ENCODE data around the gene PDYN.
A peak's percentile ranks its signal among the peaks of the same experiment; 100 is the strongest.

PDYN gene

DNA sequence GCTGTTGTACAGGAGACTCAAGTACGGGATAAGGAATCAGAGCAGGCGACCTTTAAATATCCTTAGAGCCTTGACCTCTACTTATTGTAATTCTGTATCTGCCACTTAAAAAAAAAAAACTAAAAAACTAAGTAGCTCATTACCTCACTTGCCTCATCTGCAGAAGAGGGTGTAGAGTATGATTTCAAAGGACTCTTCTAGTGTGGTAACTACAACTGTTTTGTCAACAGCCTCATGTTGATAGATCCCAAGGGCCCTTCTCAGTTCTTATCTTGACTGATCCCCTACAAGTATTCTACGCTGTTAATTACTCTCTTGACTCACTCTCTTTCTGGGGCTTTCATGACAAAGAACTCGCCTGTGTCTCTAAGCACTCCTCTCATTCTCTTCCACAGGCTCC, 16.7 kb upstream of the PDYN start:
- ATAC-seq: no peak
- TF ChIP-seq BACH2 (CRISPR knock-in tag; IDR thresholded peaks at IDR 0.05; ENCODE audit: borderline replicate concordance) (no peak), SNAI2 (CRISPR knock-in tag; IDR thresholded peaks at IDR 0.05) (no peak), ZNF70 (CRISPR knock-in tag; IDR thresholded peaks at IDR 0.05) (no peak), PPARA (CRISPR knock-in tag; IDR thresholded peaks at IDR 0.05; ENCODE audit: borderline replicate concordance) (no peak)

GRCh38 chr20:2006452-2007361, 12.8 kb upstream of the PDYN start:
- ATAC-seq: peak; percentile 83
- TF ChIP-seq PATZ1 (CRISPR knock-in tag; IDR thresholded peaks at IDR 0.05; ENCODE audit: borderline replicate concordance) (no peak), BACH2 (CRISPR knock-in tag; IDR thresholded peaks at IDR 0.05; ENCODE audit: borderline replicate concordance) (no peak), TOX (CRISPR knock-in tag; IDR thresholded peaks at IDR 0.05; ENCODE audit: borderline replicate concordance) (no peak), CREB5 (CRISPR knock-in tag; IDR thresholded peaks at IDR 0.05; ENCODE audit: low read depth) (no peak), CSRNP3 (CRISPR knock-in tag; IDR thresholded peaks at IDR 0.05) (no peak), CSDC2 (CRISPR knock-in tag; IDR thresholded peaks at IDR 0.05) (no peak), OSR1 (CRISPR knock-in tag; IDR thresholded peaks at IDR 0.05) (no peak), ESRRG (CRISPR knock-in tag; IDR thresholded peaks at IDR 0.05) (no peak), ZNF565 (CRISPR knock-in tag; conservative IDR thresholded peaks at IDR 0.05; ENCODE audit: low read depth) (no peak), PPARA (CRISPR knock-in tag; IDR thresholded peaks at IDR 0.05; ENCODE audit: borderline replicate concordance) (no peak), RARB (CRISPR knock-in tag; IDR thresholded peaks at IDR 0.05) (no peak), TCF4 (CRISPR knock-in tag; IDR thresholded peaks at IDR 0.05; ENCODE audit: borderline replicate concordance) (no peak), TSHZ2 (CRISPR knock-in tag; IDR thresholded peaks at IDR 0.05) (no peak), GLIS3 (CRISPR knock-in tag; IDR thresholded peaks at IDR 0.05) (no peak)

DNA sequence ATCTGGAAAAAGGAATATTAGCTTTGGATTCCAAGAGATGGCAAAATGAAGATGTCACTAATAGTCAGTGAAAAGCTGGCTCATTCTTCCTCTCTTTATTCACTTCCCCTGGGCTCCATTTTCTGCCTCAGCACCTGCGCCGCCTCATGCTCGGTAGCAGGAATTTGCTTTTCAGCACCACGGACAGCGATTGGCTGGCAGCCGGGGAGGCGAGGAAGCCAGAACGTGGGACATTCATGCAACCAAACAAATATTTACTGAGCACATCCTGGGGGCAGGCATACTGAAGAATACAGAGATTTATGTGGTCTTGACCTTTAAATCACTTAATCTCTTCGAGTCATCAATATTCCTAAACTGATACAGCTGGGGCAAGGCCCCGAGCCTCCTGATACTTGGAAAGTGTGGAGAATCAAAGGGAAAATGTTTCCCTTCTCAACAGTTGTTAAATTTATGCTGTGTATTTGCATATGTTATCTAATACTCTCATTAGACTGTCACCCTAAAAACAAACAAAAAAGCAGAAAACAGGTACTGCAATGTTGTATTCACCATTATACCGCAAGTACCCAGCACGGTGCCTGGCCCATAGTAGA, 12.1 kb upstream of the PDYN start:
- ATAC-seq: peak; percentile 59
- TF ChIP-seq BACH2 (CRISPR knock-in tag; IDR thresholded peaks at IDR 0.05; ENCODE audit: borderline replicate concordance) (no peak), SNAI2 (CRISPR knock-in tag; IDR thresholded peaks at IDR 0.05) (0 out of 2 replicates have a peak, but pooled peaks have one; percentile 60), TOX (CRISPR knock-in tag; IDR thresholded peaks at IDR 0.05; ENCODE audit: borderline replicate concordance) (no peak), CSDC2 (CRISPR knock-in tag; IDR thresholded peaks at IDR 0.05) (no peak)

DNA sequence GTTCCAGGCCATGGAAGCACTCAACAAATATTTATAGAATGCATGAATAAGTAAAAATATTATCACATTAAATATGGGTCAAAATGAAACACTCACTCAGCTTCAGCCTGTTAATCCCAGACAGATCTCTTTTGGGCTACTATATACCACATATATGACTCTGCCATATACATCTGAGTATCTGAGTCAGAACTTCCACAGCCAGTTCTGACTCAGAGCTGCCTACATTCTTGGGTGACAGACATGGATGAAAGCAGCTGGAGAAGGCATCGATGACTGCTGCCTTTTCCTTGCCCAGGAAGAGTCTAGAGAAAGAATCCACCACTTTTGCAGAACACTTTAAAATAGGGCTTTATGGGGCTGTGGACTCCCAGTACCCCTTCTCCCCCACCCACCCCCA, 11.5 kb upstream of the PDYN start:
- ATAC-seq: no peak
- TF ChIP-seq CSDC2 (CRISPR knock-in tag; IDR thresholded peaks at IDR 0.05) (no peak), TOX (CRISPR knock-in tag; IDR thresholded peaks at IDR 0.05; ENCODE audit: borderline replicate concordance) (no peak), TSHZ2 (CRISPR knock-in tag; IDR thresholded peaks at IDR 0.05) (no peak), RARB (CRISPR knock-in tag; IDR thresholded peaks at IDR 0.05) (no peak), ZNF8 (CRISPR knock-in tag; IDR thresholded peaks at IDR 0.05) (no peak), CREB5 (CRISPR knock-in tag; IDR thresholded peaks at IDR 0.05; ENCODE audit: low read depth) (no peak), SNAI2 (CRISPR knock-in tag; IDR thresholded peaks at IDR 0.05) (no peak), OSR1 (CRISPR knock-in tag; IDR thresholded peaks at IDR 0.05) (no peak)
- TF ChIP-seq, protein P1, sequence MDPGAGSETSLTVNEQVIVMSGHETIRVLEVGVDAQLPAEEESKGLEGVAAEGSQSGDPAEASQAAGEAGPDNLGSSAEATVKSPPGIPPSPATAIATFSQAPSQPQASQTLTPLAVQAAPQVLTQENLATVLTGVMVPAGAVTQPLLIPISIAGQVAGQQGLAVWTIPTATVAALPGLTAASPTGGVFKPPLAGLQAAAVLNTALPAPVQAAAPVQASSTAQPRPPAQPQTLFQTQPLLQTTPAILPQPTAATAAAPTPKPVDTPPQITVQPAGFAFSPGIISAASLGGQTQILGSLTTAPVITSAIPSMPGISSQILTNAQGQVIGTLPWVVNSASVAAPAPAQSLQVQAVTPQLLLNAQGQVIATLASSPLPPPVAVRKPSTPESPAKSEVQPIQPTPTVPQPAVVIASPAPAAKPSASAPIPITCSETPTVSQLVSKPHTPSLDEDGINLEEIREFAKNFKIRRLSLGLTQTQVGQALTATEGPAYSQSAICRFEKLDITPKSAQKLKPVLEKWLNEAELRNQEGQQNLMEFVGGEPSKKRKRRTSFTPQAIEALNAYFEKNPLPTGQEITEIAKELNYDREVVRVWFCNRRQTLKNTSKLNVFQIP (CRISPR knock-in tag; IDR thresholded peaks at IDR 0.05; ENCODE audit: borderline replicate concordance, low read depth): no peak

Data from SK-N-SH treated with all-trans-retinoic acid at 6 μM for 48 hours (cell line).